GM18499 (cell line): ENCODE results near the gene SYNGR3.

ENCODE experiments used
- ATAC-seq: cut with Tn5 transposase; IDR thresholded peaks from one replicate; pipeline ENCODE4 v1.9.1; 2021; ENCODE audit warnings: moderate number of reproducible peaks; ENCODE audit not compliant: insufficient read depth, unreplicated experiment

SYNGR3 gene

GRCh38 chr16:1990351-1991134 lies 773 bp downstream of the SYNGR3 start:
- no peak for ATAC-seq

DNA sequence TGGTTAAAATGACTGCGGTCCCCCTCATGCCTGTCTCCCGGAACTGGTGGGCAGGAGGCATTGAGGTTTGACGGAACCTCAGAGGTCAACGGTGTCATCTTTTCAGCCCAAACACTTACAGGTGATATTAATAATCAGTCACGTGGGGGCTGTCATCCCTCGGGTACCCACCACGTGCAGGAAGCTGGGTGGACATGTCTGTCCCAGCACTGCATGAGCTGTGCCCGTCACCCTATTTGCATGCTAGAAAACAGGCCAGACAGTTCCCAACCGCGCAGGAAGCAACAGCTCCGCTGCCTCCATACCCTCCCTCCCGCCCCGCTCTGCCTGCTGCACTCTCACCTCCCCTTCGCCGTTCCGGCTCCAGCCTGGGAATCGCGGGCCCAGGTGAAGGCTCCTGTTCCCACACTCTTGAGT lies 1.4 kb downstream of the SYNGR3 start:
- peak; percentile 39 for ATAC-seq

DNA sequence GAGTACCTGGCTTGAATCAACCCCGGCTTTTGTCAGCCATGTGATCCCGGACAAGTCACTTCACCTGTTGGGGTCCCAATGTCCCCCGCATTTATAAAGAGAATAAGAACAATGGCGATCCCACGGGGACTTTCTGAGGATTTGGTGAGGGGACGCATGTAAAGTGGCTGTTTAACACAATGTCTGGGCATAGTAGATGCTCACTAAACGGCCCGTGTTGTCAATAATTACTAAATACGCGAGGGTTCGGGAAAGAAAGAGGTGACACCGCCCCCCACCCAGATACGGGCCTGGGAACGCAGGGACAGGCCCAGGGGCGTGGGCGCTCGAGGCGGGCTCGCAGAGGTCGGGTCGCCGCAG lies 1.8 kb downstream of the SYNGR3 start:
- ATAC-seq, result no peak

DNA sequence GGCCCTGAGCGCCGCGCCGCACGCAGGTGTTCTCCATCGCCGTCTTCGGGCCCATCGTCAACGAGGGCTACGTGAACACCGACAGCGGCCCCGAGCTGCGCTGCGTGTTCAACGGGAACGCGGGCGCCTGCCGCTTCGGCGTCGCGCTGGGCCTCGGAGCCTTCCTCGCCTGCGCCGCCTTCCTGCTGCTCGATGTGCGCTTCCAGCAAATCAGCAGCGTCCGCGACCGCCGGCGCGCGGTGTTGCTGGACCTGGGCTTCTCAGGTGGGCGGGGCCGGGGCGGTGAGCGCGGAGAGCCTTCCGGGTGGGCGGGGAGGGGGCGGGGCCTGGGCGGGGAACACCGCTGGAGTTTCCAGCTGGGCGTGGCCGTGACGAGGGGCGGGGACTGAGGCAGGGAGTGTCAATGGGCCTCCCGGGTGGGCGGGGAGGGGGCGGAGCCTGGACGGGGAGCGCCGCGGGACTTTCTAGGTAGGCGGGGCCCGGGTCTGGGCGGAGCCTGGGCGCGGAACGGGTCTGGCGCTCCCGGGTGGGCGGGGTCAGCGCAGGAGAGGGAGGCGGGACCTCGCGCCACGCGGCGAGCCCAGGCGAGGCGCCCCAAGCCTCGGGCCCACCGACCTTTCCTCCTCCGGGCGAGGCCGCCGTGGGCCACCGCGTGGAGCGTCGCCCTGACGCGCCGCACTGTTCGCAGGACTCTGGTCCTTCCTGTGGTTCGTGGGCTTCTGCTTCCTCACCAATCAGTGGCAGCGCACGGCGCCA lies 2.4 kb downstream of the SYNGR3 start:
- ATAC-seq, result no peak

- ATAC-seq, result no peak
Measured at GRCh38 chr16:1992704-1993317, 3.0 kb downstream of the SYNGR3 start.

DNA sequence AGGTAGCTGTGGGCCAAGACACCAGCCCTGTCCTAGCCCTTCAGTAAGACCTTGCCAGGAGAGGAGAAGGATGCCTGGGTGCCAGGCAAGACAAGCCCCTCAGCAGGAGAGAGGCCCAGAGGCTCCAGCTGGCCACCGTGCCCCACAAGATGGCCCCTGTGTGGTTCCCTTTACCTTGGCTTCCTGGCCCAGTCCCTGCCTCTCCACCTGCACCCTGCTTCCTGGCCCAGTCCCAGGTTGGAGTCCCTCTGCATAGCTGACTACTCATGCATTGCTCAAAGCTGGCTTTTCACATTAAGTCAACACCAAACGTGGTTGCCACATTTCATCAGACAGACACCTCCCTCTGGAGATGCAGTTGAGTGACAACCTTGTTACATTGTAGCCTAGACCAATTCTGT lies 4.0 kb downstream of the SYNGR3 start:
- ATAC-seq, result no peak

DNA sequence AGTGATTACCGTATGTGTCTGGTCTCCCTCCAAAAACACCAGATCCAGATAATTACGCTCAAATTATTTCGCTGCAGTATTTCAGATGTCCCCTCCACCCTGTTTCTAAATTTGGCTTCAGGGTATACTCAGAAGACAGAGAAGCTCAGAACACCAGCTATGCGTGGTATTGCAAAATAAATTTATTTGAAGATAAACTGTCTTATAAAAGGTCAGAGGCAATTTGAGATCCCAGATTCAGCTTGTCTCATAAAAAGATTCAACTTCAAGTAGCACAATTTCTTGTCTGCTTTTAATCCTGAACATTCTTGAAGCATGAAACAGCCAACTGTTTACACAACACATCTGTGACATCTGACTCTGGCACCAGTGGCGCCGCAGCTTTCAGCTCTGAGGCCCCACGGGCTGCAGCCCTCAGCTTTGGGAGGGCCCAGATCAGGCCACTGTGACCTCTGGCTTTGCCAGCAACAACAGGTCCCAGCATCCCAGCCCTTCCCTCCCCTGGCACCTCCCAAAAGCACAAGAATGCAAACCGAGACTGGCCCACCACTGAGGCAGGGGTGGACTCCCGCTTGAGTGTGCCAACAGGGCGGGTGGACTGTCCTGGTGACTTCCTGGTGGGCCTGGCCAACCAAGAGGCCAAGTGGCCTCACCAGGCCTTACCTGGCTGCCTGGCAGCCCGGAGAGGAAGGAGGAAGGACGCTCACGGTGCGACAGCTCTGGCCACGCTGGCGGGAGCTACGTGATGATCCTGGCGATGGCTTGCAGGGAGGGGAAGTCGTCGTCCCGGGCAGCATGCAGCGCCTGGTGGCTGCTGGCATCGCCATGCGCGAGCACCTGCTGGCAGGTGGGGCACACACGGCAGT lies 8.0 kb downstream of the SYNGR3 start:
- ATAC-seq, result no peak

- no peak for ATAC-seq
Measured at GRCh38 chr16:1998360-1998835, 8.6 kb downstream of the SYNGR3 start.

- no peak for ATAC-seq
Measured at GRCh38 chr16:1998852-1999801, 9.4 kb downstream of the SYNGR3 start.

- no peak for ATAC-seq
Measured at GRCh38 chr16:1999866-2000514, 10.2 kb downstream of the SYNGR3 start.

- no peak for ATAC-seq
Measured at GRCh38 chr16:2001035-2001434, 11.3 kb downstream of the SYNGR3 start.

DNA sequence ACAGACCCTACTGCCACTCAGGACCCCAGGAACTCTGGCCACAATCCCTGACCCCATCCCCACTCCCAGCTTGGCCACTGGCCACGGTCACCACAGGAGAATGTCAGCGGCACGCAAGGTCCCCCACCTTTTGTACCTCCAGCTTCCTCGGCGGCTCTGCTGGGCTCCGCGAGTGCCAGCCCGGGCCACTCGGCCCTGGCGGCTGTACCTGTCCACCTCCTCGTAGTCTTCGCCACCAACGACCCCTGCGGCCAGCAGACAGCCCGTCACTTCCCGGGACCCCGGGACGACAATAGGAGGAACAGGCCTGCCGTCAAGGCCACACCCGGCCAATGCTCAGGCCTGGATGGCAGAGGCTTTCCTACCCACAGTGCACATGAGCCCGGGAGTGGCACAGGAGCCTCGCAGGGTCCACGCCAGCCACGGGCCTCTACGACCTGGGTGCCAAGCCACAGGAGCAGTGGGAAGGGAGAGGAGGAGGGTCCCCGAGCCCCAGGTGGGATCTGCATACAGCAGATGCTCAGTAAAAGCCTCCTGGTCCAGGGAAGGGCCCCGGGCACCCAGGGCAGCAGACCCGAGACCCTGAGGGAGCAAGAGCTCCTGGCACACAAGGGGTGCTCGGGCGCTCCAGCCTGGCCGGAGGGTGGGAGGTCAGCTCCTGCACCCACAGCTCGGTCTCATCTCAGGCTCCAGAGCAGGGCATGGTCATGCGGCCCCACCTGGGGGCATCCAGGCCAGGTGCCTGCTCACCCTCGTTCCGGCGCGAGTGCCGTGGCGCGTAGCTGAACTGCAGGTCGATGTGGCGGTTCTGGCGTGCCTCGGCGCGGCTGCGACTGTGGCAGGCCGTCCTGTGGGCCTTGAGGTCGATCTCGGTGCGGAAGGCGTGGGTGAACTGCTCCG lies 11.9 kb downstream of the SYNGR3 start:
- ATAC-seq, result no peak

DNA sequence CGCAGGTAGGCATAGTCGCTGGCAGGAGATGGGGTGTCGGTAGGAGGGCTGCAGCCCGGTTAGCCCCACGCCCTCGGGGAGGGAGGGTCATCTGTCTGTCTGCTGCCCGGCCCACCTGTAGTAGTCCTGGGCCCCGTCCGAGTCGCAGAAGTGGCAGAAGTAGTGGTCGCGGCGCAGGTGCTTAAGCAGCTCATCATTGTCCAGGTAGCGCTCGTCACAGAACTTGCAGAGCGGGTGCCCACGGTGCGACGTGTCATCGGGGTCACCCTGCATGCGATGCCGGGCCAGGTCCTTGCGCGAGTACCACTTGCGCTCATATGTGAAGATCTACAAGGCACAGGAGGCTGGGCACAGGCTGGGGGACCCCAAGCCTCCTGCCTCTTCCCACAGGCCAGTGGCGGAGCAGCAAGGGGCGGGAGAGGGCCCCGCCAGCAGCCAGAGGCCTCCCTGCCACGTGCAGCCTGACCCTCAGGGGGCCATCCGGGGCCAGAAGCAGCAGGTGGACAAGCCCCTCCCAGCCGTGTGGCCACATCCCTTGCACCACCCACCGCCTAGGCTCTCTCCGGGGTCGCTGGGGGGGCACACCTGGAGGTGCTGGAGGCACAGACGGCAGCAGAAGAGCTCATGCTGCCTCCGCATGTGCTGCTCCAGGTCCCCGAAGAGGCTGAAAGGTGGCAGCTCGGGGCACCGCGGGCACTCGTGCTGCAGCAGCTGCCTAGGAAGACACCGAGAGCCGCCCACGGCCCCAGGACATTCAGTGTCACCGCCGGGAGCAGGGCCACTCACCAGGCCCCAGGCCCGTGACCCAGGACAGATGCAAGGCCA lies 12.8 kb downstream of the SYNGR3 start:
- ATAC-seq, result no peak

GRCh38 chr16:2003231-2003826 lies 13.6 kb downstream of the SYNGR3 start:
- ATAC-seq, result no peak

GRCh38 chr16:2003827-2004641 lies 14.3 kb downstream of the SYNGR3 start:
- ATAC-seq, result no peak
